ENCODE data around the gene LMLN. TPM values are rescaled to one million over a fixed set of nuclear protein-coding genes. Genes with fewer than 3 reads are reported as not detected.

The LMLN gene
- total RNA-seq, 4 donors from 2014 or later: 2.3 to 10.4 (median 3.8) TPM

DNA sequence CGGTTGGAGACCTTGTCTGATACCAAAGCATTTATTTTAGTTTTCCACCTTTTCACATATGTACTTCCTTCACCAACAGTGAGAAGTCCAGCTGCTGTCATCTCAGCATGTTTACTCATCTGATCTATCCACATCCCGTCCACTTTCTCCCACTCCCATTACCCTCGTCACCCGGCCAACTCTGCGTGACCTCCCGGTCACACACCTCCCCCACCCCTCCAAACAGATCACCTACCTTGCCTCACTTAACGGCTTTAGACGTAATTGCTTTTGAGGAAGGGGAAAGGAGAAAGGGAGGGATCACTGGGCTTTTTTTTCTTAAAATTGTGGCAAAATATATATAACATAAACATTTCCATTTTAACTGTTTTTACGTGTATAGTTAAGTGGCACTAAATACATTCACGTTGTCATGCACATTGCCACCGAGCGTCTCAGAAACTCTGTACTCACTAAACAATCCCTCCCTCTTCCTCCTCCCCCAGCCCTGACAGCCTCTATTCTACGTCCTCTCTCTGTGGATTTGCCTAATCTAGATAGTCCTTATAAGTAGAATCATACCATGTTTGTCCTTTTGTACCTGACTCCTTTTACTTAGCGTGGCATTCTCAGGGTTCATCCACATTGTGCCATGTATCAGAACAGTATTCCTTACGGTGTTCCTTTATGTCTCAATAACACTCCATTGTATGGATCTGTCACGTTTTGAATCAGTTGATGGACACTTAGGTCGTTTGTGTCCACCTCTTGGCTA lies 67.2 kb downstream of the LMLN start:
- TF ChIP-seq, protein P1, sequence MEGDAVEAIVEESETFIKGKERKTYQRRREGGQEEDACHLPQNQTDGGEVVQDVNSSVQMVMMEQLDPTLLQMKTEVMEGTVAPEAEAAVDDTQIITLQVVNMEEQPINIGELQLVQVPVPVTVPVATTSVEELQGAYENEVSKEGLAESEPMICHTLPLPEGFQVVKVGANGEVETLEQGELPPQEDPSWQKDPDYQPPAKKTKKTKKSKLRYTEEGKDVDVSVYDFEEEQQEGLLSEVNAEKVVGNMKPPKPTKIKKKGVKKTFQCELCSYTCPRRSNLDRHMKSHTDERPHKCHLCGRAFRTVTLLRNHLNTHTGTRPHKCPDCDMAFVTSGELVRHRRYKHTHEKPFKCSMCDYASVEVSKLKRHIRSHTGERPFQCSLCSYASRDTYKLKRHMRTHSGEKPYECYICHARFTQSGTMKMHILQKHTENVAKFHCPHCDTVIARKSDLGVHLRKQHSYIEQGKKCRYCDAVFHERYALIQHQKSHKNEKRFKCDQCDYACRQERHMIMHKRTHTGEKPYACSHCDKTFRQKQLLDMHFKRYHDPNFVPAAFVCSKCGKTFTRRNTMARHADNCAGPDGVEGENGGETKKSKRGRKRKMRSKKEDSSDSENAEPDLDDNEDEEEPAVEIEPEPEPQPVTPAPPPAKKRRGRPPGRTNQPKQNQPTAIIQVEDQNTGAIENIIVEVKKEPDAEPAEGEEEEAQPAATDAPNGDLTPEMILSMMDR (IDR thresholded peaks at IDR 0.05): no peak
- no peak for TF ChIP-seq POLR2A (IDR thresholded peaks at IDR 0.05)
- H3K4me3 ChIP-seq (ENCODE audit: low read depth, poor library complexity, severe bottlenecking): no peak overlapping the region
- 92 to 94% methylated on average over 17 of the region's 17 CpGs for WGBS, 2 donors
- intact Hi-C loops (cut with DNase I; ENCODE audit: low total_unique reads): no loop called here
- no peak for DNase-seq (ENCODE audit: low spot score in 2 of 2)

DNA sequence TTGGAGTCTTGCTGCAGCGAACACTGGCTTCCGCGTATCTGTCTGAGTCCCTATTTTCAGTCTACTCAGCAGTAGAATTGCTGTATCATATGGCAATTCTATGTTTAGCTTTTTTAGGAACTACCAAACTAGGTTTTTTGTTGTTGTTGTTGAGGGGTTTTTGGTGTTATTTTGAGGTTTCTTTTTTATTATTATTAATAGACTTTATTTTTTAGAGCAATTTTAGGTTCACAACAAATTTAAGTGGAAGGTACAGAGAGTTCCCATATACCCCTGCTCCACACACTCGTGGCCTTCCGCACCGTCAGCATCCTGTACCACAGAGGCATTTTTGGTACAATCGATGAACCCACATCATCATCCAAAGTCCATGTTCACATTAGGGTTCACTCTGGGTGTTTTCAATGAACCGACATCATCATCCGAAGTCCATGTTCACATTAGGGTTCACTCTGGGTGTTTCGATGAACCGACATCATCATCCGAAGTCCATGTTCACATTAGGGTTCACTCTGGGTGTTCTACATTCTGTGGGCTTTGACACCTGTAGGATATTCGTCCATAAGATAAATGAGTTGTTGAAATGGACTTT lies 67.9 kb downstream of the LMLN start:
- TF ChIP-seq, protein P1 (IDR thresholded peaks at IDR 0.05): no peak
- TF ChIP-seq POLR2A (IDR thresholded peaks at IDR 0.05): no peak
- H3K4me3 ChIP-seq (ENCODE audit: low read depth, poor library complexity, severe bottlenecking): no peak overlapping the region
- DNase-seq (ENCODE audit: low spot score in 2 of 2): no peak
- intact Hi-C loops (cut with DNase I; ENCODE audit: low total_unique reads): no loop called here
- 94 to 97% methylated on average over 13 of the region's 13 CpGs for WGBS, 2 donors

DNA sequence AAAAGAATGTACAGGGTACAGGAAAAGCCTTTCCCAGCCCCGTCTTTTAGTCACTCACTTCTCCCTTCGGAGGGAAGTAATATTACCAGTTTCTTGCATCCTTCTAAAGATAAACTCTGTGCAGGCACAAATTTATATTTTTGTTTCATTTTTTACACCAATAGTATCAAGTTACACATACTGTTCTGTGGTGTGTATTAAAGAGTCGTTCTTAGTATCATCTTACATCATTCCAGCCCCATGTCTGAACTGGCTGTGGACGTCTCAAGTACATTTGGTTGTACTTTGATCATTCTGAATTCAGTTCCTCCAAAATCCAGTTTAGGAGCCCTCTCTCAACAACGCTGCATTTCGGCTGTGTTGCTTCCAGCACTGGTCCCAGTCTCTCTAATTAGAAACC lies 68.7 kb downstream of the LMLN start:
- no peak for TF ChIP-seq POLR2A (IDR thresholded peaks at IDR 0.05)
- TF ChIP-seq, protein P1 (IDR thresholded peaks at IDR 0.05): no peak
- WGBS, 2 donors: 63 to 64% methylated on average over 6 of the region's 6 CpGs

DNA sequence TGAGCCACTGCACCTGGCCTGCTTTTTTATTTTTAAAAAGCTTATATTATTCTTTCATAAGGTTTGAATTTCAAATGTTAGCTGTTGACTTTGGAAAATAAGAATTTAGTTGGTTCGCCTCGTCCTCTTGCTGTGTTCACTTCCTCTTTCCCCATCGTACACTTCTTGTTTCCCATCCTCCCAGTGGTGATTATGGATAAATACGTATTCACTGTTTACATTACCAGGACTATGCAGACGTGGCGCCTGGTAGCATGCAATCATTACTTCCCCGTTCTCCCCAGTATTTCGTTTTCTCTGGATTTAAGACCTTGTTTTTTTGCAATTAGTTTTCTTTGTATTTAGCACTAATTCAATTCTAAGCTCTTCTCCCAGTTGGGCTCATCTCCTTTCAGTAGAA lies 70.1 kb downstream of the LMLN start:
- 82 to 83% methylated on average over 8 of the region's 8 CpGs for WGBS, 2 donors
- TF ChIP-seq, protein P1 (IDR thresholded peaks at IDR 0.05): no peak
- no peak for TF ChIP-seq POLR2A (IDR thresholded peaks at IDR 0.05)
- intact Hi-C loops (cut with DNase I; ENCODE audit: low total_unique reads): no loop called here

More for the DNA sequence above, 68.7 kb downstream of the LMLN start:
- DNase-seq (ENCODE audit: low spot score in 2 of 2): no peak
- intact Hi-C loops (cut with DNase I; ENCODE audit: low total_unique reads): no loop called here
- H3K4me3 ChIP-seq (ENCODE audit: low read depth, poor library complexity, severe bottlenecking): no peak overlapping the region

DNA sequence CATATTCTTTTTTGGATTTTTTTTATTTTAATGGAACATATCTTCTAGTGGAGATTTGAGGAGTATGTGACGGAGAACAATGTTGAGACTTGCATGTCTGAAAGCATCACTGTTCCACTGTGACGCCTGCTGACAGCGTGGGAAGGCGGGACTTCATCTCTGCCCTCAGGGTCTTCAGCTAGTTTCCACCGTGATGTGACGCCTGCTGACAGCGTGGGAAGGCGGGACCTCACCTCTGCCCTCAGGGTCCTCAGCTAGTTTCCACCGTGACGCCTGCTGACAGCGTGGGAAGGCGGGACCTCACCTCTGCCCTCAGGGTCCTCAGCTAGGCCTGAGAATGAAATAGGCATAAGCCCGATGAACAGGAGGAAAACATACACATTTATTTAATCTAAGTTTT lies 70.7 kb downstream of the LMLN start:
- H3K4me3 ChIP-seq (ENCODE audit: low read depth, poor library complexity, severe bottlenecking): no peak overlapping the region
- no peak for TF ChIP-seq POLR2A (IDR thresholded peaks at IDR 0.05)
- TF ChIP-seq, protein P1 (IDR thresholded peaks at IDR 0.05): no peak
- intact Hi-C loops (cut with DNase I; ENCODE audit: low total_unique reads): no loop called here
- DNase-seq (ENCODE audit: low spot score in 2 of 2): no peak
- 80 to 86% methylated on average over 13 of the region's 13 CpGs for WGBS, 2 donors

More for the DNA sequence above, 70.1 kb downstream of the LMLN start:
- no peak overlapping the region for H3K4me3 ChIP-seq (ENCODE audit: low read depth, poor library complexity, severe bottlenecking)
- DNase-seq (ENCODE audit: low spot score in 2 of 2): no peak
